Stimulated activated CD4-positive, alpha-beta T cell treated with anti-CD3 and anti-CD28 coated beads, Interleukin-12 subunit alpha, Interleukin-12 subunit beta, amount 100 ng/mL, for 4 hours (primary cell): ENCODE measurements around the gene PNPLA8.
"Not testable (repeated sequence)": the region's sequence is repeated elsewhere in the genome, so short reads cannot be mapped to it uniquely, and the experiment has no call there.

ENCODE experiments used
- DNase-seq: peaks from one replicate; pipeline ENCODE4 v3.0.0-alpha.2; 2020

Gene PNPLA8, protein sequence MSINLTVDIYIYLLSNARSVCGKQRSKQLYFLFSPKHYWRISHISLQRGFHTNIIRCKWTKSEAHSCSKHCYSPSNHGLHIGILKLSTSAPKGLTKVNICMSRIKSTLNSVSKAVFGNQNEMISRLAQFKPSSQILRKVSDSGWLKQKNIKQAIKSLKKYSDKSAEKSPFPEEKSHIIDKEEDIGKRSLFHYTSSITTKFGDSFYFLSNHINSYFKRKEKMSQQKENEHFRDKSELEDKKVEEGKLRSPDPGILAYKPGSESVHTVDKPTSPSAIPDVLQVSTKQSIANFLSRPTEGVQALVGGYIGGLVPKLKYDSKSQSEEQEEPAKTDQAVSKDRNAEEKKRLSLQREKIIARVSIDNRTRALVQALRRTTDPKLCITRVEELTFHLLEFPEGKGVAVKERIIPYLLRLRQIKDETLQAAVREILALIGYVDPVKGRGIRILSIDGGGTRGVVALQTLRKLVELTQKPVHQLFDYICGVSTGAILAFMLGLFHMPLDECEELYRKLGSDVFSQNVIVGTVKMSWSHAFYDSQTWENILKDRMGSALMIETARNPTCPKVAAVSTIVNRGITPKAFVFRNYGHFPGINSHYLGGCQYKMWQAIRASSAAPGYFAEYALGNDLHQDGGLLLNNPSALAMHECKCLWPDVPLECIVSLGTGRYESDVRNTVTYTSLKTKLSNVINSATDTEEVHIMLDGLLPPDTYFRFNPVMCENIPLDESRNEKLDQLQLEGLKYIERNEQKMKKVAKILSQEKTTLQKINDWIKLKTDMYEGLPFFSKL

DNA sequence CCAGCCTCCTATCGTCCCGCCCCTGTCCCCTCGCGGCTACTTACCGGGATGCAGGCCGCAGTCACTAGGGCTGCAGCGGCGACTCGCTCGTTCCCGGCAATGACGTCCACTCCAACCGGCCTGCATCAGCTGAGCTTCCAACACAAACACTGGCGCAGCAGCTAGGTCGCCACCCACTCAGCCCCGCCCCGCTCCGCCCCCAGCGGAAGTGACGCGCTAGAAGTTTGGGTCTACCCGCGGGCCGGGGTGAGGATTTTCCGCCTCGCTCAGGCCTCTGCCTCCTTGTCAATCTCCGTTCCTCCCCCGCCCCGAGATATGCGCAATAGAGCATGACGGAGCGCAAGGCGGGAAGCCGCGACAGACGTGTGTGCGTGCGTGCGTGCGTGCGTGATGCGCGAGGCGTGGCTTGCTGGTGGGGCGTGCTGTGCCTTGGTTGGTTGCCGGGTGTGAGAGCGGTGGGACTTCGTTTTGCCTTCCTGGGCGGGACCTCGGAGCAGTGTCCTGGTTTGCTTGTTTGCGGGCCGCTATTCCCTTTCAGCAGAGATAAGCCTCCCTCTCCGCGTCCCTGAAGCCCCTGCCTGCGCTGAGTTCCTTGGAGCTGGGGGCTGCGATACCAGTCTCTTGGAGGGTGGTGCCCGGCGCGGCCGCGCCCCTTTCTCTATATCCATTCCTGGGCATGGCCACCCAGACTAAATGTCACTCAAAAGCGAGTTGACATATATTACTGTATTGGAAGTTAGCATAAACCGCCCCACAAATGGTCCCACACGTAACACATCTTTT, at the start of gene PNPLA8:
PNPLA8 (minus strand) TSS at position 151 of the 783 bp plus-strand sequence. CDS start 10,644 bp downstream, outside the sequence.
- peak; percentile 100 for DNase-seq

- DNase-seq: no peak
These were observed 49.2 kb upstream of the PNPLA8 start for GRCh38 chr7:108575156-108575555.

GRCh38 chr7:108572480-108572879, 46.5 kb upstream of the PNPLA8 start:
- no peak for DNase-seq

DNA sequence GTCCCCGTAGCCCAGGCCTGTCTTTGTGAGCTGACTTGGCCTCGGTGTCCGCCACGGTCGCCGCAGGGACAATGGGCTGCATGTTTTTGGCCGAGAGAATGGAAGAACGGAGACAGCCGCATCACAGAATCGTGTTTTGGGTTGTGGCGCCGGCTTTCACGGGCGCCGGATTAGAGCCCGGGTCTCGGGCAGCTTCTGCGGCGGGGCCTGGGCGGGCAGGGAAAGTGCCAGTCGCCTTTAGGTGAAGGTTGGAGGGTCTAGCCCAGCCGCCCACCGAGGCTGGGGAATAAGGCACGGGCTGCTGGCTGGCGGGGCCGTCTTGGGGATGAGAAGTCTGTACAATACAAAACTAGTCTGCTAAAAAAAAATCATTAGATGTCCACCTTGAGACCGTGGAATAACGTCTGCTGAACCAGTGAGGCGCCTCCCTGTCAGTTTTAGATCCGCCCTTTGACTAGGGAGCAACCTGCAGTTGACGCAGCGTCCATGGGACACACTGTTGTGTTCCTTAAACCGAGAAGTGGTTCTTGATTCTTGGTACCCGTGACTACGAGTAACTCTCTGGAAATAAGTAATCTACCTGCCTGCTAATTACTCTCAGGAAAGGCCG, 44.3 kb upstream of the PNPLA8 start:
- peak; percentile 17 for DNase-seq

GRCh38 chr7:108569381-108570145, 43.6 kb upstream of the PNPLA8 start, which contains the start of the genes DNAJB9 and THAP5:
DNAJB9 (plus strand) TSS chr7:108569874; CDS start chr7:108571727, 1,853 bp downstream.
THAP5 (minus strand) TSS chr7:108569706; CDS start chr7:108569569, 137 bp downstream.
- peak; percentile 97 for DNase-seq

DNA sequence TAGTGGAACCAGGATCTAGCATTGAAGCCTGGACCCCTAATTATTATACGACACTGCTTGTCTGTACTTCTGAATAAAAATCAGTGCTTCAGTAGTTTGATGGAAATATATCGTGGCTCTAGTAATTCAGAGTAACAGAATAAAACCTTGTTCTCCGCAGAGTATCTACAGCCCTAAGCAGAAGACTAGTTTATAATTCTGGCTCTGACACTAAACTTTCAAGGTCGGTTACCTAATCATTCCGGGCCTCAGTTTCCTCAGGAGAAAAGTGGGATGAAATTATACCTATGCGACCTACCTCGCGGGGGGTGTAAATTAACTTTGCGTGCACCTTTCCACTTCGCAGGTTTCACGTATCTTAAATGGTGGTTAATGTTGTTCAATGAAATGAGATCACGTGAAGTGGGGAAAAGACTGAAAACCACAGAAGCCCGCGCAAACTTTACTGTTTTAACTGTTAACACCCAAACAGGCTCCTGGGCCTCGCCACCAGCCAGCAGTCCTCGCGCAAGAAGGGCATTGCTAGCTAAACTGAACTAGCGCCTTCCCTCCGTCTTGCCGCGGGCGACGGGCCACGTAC, 43.0 kb upstream of the PNPLA8 start:
- DNase-seq: no peak

DNA sequence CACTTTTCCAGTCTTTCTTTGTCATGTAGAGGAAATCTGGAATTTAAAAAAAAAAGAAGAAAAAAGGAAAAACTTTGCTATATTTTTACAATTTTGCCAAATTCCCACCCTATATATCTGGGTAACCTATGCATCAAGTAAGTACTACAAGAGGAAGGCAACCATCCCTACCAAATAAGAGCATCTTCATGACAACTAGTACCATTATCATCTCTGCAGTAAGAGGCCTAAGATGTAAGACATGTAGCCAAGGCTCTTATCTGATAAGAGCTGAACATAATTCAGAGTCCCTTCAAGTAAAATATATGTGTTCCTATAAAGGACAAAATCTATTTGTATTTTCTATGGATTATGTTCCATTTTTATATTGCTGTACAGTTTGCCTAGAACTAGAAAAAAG, 40.1 kb upstream of the PNPLA8 start:
- DNase-seq: no peak

GRCh38 chr7:108561047-108561619, 35.2 kb upstream of the PNPLA8 start:
- no peak for DNase-seq

- DNase-seq: no peak
These were observed 33.3 kb upstream of the PNPLA8 start for GRCh38 chr7:108559253-108559652.

- DNase-seq: no peak
These were observed 31.7 kb upstream of the PNPLA8 start for GRCh38 chr7:108557617-108558016.

- no peak for DNase-seq
These were observed 31.3 kb upstream of the PNPLA8 start for GRCh38 chr7:108557191-108557590.

DNA sequence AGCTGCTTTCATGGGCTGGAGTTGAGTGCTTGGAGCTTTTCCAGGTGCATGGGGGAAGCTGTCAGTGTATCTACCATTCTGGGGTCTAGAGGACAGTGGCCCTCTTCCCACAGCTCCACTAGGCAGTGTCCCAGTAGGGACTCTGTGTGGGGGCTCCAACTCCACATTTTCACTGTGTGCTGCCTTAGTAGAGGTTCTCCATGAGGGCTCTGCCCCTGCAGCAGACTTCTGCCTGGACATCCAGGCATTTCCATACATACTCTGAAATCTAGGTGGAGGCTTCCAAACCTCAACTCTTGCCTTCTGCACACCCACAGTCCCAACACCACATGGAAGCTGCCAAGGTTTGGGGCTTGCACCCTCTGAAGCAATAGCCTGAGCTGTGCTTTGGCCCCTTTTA, 30.7 kb upstream of the PNPLA8 start:
- not testable (repeated sequence) for DNase-seq

GRCh38 chr7:108548141-108548896, 22.4 kb upstream of the PNPLA8 start:
- DNase-seq: not testable (repeated sequence)

DNA sequence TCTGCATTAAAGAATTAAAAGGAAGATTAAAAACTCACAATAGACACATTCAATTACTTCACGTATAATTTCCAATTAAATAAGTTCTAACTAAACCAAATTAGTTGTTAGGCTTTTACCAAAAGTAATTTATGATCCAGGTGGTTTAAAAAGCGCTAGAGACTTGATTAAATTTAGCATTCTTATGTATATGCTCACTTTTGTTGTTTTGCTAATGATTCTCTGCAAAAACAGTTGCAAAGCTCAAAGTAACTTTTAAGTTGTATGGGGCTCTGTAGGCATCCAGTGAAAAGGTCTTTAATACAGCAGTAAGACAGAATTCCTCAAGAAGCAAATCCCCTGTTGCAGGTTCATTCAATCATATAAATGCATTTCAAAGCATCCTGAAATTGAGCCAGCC, 15.5 kb upstream of the PNPLA8 start:
- DNase-seq: no peak

DNA sequence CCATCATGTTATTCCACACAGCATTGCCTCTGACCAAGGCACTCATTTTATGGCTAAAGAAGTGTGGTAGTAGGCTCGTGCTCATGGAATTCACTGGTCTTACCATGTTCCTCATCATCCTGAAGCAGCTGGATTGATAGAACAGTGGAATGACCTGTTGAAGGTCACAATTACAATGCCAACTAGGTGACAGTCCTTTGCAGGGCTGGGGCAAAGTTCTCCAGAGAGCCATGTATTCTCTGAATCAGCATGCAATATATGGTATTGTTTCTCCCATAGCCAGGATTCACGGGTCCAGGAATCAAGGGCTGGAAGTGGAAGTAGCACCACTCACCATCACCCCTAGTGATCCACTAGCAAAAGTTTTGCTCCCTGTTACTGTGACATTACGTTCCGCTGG, 12.8 kb upstream of the PNPLA8 start:
- DNase-seq: not testable (repeated sequence)

GRCh38 chr7:108538236-108538635, 12.3 kb upstream of the PNPLA8 start:
- not testable (repeated sequence) for DNase-seq

- no peak for DNase-seq
These were observed 11.3 kb upstream of the PNPLA8 start for GRCh38 chr7:108537229-108537628.

DNA sequence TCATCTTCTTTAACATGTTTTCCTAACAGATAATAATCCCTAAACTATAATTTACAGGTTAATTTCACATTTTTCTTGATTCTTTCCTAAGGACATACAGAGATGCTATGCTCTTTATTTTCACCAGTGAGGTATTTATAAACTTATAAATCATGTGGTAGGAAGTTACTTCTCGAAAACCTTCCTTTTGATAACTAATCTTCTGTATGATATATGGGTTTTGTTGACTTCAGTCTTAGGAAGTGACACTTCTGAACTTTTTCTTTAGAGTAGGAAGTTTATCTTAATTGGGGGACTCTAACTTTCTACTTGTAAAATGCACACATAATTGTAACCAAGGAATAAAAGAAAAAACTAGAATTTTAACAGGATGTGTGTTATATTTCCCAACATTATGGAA, 9.8 kb upstream of the PNPLA8 start:
- no peak for DNase-seq

GRCh38 chr7:108535257-108535656, 9.3 kb upstream of the PNPLA8 start:
- DNase-seq: no peak

- DNase-seq: no peak
These were observed 7.8 kb upstream of the PNPLA8 start for GRCh38 chr7:108533712-108534111.
